Measurements from ENCODE around the gene SNAP29. TPM values are rescaled to one million over a fixed set of nuclear protein-coding genes. Genes with fewer than 3 reads are reported as not detected.

The SNAP29 gene
- total RNA-seq: 12.3 TPM

DNA sequence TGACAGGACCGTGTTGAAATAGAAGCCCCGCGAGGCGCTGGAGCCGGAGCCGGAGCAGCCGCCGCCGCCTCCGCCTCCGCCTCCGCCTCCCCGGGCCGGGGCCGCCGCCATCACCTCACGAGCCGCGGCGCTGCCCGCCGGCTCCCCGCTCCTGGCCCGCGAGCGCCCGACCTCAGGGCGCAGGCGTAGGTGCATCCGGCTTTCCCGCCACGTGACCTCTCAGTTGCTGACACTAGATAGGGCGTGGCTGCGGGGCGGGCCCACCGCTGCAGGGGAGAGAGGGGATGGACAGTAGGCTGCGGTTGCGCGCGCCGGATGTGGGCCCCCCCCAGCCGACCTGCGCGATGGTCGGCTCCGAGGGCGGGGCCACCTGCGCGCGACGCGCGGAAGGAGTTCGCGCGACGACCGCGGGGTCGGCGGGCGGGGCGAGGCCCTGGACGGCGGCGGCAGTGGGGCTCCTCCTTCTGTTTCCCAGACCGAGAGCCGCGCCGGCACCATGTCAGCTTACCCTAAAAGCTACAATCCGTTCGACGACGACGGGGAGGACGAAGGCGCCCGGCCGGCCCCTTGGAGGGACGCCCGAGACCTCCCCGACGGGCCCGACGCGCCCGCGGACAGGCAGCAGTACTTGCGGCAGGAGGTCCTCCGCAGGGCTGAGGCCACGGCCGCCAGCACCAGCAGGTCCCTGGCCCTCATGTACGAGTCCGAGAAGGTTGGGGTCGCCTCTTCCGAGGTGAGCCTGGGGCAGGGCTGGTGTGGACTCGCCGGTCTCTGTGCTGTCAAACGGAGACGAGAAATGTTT is at the start of gene SNAP29, which contains the start of gene PI4KA:
Gene SNAP29 (plus strand): TSS at position 393 of the 802 bp plus-strand sequence. CDS start 104 bp downstream, at position 497.
Gene PI4KA (minus strand): TSS at position 197 of the 802 bp plus-strand sequence. CDS start 86 bp downstream, at position 111.

DNA sequence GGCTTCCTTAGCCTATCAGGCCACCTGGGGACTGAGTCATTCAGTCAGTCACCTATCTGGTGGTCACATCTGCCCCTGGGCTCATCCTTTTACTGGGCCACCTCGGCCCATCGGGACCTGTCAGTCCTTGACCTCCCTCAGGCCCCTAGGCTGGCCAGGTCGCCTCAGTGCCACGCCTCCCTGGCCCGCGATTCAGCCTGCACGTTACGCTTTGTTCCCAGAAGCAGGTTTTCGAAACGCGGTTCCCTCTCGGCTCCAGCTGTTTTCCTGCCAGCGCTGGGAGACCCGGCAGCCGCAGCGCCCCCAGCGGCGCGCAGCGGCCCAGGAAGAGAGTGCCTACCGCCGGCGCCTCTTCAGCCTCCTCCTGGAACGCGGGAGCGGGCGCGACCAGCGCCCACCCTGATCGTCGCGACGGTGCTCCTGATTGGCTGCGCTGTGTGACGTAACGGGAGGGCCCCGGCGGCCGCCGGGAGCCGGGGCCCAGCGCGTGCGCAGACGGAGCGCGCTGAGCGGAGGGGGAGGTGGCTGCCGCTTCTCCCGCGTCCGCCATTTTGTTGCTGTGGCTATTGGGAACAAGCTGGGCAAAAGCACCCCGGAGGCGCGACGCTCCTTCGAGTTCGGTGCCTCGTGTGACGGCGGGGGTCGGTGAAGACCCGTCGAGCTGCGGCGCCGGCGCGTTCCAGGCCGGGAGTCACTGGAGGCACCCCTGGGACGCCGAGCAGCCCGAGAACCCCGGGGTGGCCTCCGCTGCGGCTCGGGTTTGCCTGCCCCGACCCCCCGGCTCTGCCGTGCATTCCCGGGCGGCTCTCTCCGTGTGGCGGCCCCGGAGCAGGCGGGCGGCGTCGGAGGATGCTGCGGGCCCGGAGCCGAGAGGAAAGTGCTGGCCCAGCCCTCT is 58.4 kb downstream of the SNAP29 start, which contains the start of gene CRKL:
Gene CRKL (plus strand): TSS at position 492 of the 895 bp plus-strand sequence. CDS start 528 bp downstream, outside the sequence.

Other genes starting within 250 kb of the SNAP29 start
- 0.38 TPM for gene SERPIND1, start 84.9 kb upstream of the SNAP29 start, total RNA-seq
- gene PI4KA, start 196 bp upstream of the SNAP29 start, total RNA-seq: 84.9 TPM
- gene CRKL, start 58.4 kb downstream of the SNAP29 start, total RNA-seq: 79.8 TPM
- gene AIFM3, start 108.2 kb downstream of the SNAP29 start, total RNA-seq: 26.3 TPM
- 71.3 TPM for gene LZTR1, start 123.3 kb downstream of the SNAP29 start, total RNA-seq
- 31.4 TPM for gene THAP7, start 143.1 kb downstream of the SNAP29 start, total RNA-seq
- 2.2 TPM for gene P2RX6, start 156.2 kb downstream of the SNAP29 start, total RNA-seq
- gene SLC7A4, start 173.6 kb downstream of the SNAP29 start, total RNA-seq: 0.27 TPM
- gene LRRC74B, start 186.9 kb downstream of the SNAP29 start, total RNA-seq: not detected

Data from camera-type eye (tissue), 1 donor.